ENCODE results near the gene CNTNAP4.

- TF ChIP-seq POLR2A (IDR thresholded peaks at IDR 0.05; ENCODE audit: low read length) (no peak), GATA1 (IDR thresholded peaks at IDR 0.05; ENCODE audit: low read depth, low read length) (no peak)
Observed at GRCh38 chr16:76577003-76577402, 299.8 kb downstream of the CNTNAP4 start.
